ENCODE results near the gene C11orf42.
"Not testable (repeated sequence)": the region's sequence is repeated elsewhere in the genome, so short reads cannot be mapped to it uniquely, and the experiment has no call there.

C11orf42 gene

DNA sequence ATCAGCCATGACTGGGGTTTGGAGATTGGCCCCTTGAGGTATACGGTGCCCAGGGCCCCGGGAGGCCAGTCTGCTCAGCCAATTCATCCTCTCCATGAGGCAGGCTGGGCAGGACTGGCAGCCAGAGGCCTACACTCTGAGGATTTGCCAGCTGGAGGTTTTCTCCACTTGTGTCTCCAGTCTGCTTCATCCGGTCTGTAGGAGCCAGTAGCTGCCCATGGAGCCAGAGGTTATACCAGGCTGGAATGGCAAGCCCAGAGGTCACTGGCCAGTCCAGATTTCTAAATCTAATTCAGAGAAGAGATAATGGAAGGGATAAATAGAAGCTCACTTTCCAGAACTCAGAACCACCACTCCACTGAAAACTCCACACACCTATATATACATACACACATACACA is 19.1 kb downstream of the C11orf42 start:
- no peak for DNase-seq

GRCh38 chr11:6225024-6225423 is 19.7 kb downstream of the C11orf42 start:
- DNase-seq, result no peak

GRCh38 chr11:6225896-6226295 is 20.5 kb downstream of the C11orf42 start:
- DNase-seq, result no peak

- DNase-seq, result no peak
Observed at GRCh38 chr11:6228520-6228919, 23.2 kb downstream of the C11orf42 start.

DNA sequence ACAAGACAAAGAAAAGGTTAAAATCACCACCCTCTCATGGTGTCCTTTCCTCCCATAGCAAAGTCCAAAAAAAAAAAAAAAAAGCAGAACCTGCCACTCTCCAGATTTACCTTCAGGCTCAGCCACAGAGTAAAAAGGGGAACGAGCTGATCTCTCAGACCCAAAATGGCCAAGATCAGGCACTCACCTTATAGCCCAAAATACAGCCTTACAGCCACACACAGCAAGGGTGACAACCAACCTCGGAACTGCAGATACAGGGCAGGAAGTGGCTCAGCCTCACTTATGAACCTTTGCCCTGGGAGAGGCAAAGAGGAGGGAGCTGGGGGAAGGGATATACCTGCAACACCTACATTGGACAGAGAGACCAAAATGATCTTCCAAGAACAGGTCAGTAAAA is 24.6 kb downstream of the C11orf42 start:
- no peak for DNase-seq

- no peak for DNase-seq
Observed at GRCh38 chr11:6232899-6233298, 27.5 kb downstream of the C11orf42 start.

DNA sequence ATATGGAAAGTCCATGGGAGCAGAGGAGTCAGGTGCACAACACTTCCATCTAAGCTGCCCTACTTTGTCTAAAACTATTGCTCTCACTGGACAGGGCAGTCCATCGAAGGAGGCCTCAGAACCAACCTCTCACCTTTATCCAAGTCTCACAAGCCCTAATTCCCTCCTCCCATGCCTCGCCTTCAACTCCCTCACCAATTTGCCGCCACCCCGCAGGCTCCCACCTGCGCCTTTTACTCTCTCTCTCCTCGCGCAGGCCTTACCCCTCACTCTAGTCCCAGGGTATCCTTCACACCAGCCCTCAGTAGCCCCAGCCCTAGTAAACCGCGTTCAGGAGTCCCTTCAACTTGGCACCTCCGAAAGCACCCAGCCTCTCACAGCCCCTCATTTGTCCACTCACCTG is 28.6 kb downstream of the C11orf42 start:
- peak; percentile 6 to 29 for DNase-seq

DNA sequence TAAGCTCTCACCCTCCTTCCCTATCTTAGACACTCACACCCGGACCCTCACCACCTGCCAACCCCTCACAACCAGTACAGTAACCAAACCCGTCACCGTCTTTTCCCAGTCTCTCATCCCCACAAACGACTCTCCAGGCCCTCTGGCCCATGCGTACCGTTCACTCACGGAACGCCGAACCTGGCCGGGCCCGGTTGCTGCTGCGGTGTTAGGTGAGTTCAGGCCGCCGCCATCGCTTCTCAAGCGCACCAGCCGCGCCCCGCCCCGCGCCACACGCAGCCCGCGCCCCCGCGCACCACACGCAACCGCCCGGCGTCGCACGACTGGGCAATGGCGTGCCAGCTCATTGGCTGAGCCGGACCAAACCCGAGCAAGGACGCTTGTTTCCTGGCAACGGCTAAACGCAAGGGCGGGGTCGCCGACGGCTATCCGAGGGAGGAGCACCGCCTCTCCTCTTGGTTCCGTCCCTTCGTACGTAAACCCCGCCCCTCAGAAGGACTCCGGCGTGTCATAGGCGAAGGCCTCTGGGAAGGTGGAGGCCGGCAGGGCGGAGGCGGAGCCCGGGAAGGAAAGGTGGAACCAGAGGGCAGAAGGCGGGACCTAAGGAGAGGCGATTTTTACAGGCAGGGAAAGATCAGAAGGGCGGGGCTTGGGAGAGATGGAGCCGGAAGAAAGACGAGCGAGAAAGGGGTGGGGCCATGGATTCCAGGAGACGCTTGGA is 29.2 kb downstream of the C11orf42 start, which contains the start of gene FHIP1B:
FHIP1B (minus strand) TSS at position 250 of the 721 bp plus-strand sequence. CDS start 10,120 bp downstream, outside the sequence.
- peak; percentile 99 for DNase-seq

DNA sequence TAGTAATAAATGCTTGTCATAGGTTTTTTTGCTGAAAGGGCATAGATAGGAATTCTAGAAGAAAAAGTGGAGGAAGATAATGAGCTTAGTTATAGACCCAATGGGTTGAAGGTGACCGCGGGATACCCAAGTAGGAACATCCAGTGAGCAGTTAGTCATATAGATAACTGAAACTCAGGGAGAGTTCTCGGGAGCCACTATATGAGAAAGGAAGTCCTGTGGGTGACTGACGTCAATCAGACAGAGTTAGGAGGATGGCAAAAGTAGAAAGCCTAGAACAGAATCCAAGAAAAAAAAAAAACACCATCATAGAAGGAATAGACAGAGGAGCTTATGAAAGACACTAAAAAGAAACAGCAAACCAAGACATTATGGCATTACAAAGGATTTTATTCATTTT is 31.9 kb downstream of the C11orf42 start:
- no peak for DNase-seq

DNA sequence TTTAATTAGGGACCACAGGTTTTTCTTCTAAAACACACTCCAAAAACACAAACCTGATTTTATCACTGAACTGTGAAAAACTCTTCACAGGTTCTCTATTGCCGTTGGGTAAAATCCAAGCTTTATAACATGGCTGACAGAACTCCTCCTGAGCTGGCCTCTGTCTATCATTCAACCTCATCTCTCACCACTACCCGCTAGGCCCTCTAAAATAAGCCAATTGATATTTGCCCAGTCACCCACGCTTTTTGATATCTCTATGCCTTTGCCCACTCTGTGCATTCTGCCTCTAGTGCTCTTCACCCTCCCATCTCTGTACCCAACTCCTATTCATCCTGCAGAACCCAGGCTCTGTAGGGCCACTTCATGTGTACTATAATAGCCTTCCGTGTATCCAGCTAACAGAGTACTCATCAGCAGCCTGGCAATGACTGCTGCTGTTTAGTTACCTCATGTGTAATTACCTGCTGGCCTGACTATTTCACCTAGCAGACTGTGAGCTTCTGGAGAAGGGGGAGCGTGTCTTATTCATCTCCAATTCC is 32.5 kb downstream of the C11orf42 start:
- peak; percentile 71 to 87 for DNase-seq

- DNase-seq, result peak; percentile 49 to 65
Observed at GRCh38 chr11:6238902-6239301, 33.5 kb downstream of the C11orf42 start, which contains the start of gene CNGA4. Gene CNGA4 (plus strand): TSS chr11:6239089. CDS start chr11:6239207, 118 bp downstream.

GRCh38 chr11:6240139-6240538 is 34.8 kb downstream of the C11orf42 start:
- no peak for DNase-seq

GRCh38 chr11:6240781-6241180 is 35.4 kb downstream of the C11orf42 start:
- DNase-seq, result no peak

DNA sequence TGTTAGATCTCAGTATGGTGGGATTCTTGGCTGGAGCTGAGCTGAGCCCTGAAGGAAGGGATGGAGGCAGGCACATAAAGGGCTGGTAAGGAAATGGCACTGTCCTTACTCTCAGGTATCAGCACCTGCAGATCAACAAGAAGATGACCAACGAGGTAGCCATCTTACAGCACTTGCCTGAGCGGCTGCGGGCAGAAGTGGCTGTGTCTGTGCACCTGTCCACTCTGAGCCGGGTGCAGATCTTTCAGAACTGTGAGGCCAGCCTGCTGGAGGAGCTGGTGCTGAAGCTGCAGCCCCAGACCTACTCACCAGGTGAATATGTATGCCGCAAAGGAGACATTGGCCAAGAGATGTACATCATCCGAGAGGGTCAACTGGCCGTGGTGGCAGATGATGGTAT is 36.0 kb downstream of the C11orf42 start:
- DNase-seq, result no peak

DNA sequence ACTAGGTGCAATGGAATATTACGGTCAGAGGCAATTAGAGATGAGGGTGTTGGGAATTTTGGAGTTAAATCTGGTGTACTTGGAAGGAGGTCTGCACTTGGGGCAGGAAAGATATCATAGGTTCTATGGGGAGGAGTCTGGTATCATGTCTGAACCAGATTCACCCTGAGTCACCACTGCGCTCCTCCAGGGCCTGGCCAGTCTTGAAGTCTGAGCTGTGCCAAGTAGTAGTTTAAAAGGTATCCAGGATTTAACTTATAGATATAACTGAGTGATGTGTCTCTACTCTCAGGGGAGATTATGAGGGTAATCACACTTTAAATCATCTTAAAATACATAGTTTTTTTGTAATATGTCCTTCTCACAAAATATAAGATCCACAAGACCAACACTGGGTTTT is 40.2 kb downstream of the C11orf42 start:
- DNase-seq, result no peak

GRCh38 chr11:6248248-6248647 is 42.9 kb downstream of the C11orf42 start:
- DNase-seq, result no peak

GRCh38 chr11:6248897-6249296 is 43.5 kb downstream of the C11orf42 start:
- not testable (repeated sequence) for DNase-seq

GRCh38 chr11:6249770-6250555 is 44.6 kb downstream of the C11orf42 start:
- no peak for DNase-seq

DNA sequence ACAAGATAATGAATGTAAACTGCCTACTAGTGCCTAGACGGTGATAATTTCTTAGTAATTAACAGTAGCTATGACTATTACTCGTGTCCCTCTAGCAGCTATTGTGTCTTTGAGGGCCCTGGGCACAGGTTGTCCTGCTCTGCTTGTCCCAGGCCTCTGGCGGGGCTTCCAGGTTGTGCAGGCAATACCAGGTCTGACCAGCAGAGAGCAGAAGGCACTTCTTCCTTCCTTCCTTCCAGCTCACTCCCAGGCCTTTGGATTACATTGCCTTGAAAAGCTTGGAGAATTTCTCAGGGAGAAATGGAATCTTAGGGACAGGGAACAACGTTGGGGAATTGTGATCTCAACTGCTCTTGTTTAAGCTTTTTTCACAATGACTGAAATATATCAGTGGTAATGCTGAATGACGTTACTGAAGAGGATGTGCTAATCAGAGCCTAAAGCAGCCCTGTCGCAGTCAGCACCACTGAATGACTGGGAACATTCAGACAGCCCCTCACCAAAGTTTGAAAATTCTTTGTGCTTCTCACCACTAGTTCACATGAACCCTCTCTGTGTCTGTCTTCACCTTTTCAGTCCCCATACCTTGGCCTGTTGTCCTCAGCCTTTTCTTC is 45.9 kb downstream of the C11orf42 start:
- peak in 1 of 2 experiments; percentile 8 for DNase-seq

- DNase-seq, result peak in 1 of 2 experiments; percentile 12
Observed at GRCh38 chr11:6251990-6252473, 46.7 kb downstream of the C11orf42 start.

- no peak for DNase-seq
Observed at GRCh38 chr11:6253197-6253596, 47.8 kb downstream of the C11orf42 start.

DNA sequence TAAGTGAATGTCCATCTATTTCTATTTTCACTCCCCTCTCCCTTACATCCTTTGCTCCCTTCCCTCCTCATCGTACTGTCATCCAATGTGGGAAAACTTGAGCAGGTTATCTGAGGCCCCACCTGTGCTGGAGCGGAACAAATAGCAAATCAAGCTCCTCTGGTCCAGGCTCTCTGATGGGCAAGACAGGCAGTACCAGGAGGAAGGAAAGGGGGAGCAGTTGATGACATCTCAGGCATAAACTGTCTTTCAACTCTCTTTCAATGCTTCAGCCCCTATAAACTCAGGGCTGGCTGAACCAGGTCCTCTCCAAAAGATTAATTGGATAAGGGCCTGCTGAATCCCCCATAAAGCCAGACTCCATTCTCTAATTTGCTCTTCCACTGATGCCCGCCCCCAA is 52.8 kb downstream of the C11orf42 start:
- no peak for DNase-seq

DNA sequence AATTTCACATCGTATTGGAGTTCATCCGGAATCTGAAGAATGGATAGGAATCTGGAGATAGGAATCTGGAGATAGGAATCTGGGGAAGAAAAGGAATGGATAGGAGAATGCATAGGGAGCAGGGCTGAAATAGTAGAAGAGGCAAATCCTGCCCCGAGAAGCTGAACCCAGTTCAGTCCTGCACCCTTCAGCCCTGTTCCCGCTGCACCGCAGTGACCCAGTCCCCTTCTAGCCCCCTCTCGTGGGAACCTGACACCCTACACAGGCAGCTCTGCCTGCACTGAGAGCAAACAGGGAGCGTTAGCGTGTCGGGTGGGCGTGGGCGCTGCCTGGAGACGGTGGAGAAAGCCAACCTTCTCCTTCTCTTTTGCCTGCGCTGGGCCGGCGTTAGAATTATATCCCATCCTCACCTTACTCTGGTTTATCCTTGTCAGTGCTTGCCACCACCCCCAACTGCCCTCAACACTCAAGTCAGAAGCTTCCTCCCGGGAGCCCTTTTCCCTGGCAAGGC is 53.3 kb downstream of the C11orf42 start:
- peak in 1 of 2 experiments; percentile 33 for DNase-seq

All from NCI-H2081 (cell line).